H1 (cell line): ENCODE measurements around the gene ADAMTSL2. TPM values are rescaled to one million over a fixed set of nuclear protein-coding genes. Genes with fewer than 3 reads are reported as not detected.

Experiments
- EP300 ChIP-seq, 2 experiments: IDR thresholded peaks; 1 replicate in 1 of 2; 2 replicates in 1 of 2; pipeline ENCODE4 v1.6.1; 2011 to 2012; ENCODE audit warnings: low read depth in 2 of 2, low read length in 2 of 2, mild to moderate bottlenecking in 2 of 2, borderline replicate concordance in 1 of 2, inconsistent platforms in 1 of 2, moderate library complexity in 1 of 2
- polyA plus RNA-seq, 7 experiments: library from polyadenylated mRNA; depleted of rRNA in 3 of 7; stranded (reverse) in 5 of 7; unstranded in 2 of 7; fragments of >200 nt in 5 of 7; fragments of 200-250 nt in 2 of 7; gene quantifications; 1 replicate in 5 of 7; 2 replicates in 1 of 7; 4 replicates in 1 of 7; pipeline versions ENCODE4 v1.2.1 to v1.2.3, GENCODE V29; 2011 to 2013; ENCODE audit warnings: missing spikeins in 2 of 7, mixed read lengths in 2 of 7
- total RNA-seq: library from RNA; stranded (reverse); fragmentation: NEBNext Ultra II Directional; extraction: Animal tissue kit (Norgen Biotek cat#: 25700); gene quantifications from 2 replicates; pipeline ENCODE4 v1.2.1, GENCODE V29; 2021

Gene ADAMTSL2
- total and polyA plus RNA-seq, 2 of the 8 experiments (the other 6 are each of a cell fraction or from before 2014, with no cell fraction given) = 0.74 to 0.76 TPM

DNA sequence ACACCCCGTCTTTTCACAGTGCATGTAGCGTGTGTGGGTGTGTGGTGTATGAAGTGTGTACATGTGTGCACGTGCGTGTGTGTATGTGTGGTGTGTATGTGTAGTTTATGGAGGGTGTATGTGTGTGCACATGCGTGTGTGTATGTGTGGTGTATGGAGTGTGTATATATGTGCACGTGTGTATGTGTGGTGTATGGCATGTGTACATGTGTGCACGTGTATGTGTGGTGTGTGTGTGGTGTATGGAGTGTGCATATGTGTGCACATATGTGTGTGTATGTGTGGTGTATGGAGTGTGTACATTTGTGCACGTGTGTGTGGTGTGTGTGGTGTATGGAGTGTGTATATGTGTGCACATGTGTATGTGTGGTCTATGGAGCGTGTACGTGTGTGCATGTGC, 22.9 kb upstream of the ADAMTSL2 start (continued):
- TF ChIP-seq EP300 (IDR thresholded peaks at IDR 0.05; ENCODE audit: borderline replicate concordance in 1 of 2, low read depth in 2 of 2, low read length in 2 of 2) = no peak
